GM21515 (cell line): ENCODE data around the gene AGL.
"Not testable (repeated sequence)": the region's sequence is repeated elsewhere in the genome, so short reads cannot be mapped to it uniquely, and the experiment has no call there.

Source experiments
- ATAC-seq: cut with Tn5 transposase; IDR thresholded peaks from one replicate; pipeline ENCODE4 v1.9.1; 2021; ENCODE audit not compliant: unreplicated experiment

The AGL gene

GRCh38 chr1:99850459-99851291, 514 bp downstream of the AGL start:
- peak; percentile 8 for ATAC-seq

- no peak for ATAC-seq
Measured at GRCh38 chr1:99851850-99852454, 1.8 kb downstream of the AGL start.

- ATAC-seq, result no peak
Measured at GRCh38 chr1:99852648-99853047, 2.5 kb downstream of the AGL start.

- ATAC-seq, result no peak
Measured at GRCh38 chr1:99855914-99856450, 5.8 kb downstream of the AGL start.

- ATAC-seq, result not testable (repeated sequence)
Measured at GRCh38 chr1:99857041-99857440, 6.9 kb downstream of the AGL start.

- no peak for ATAC-seq
Measured at GRCh38 chr1:99858286-99858685, 8.1 kb downstream of the AGL start.

GRCh38 chr1:99858881-99859280, 8.7 kb downstream of the AGL start:
- no peak for ATAC-seq

- ATAC-seq, result no peak
Measured at GRCh38 chr1:99860703-99861102, 10.5 kb downstream of the AGL start.

GRCh38 chr1:99867682-99868081, 17.5 kb downstream of the AGL start:
- ATAC-seq, result no peak

GRCh38 chr1:99869304-99869703, 19.1 kb downstream of the AGL start:
- no peak for ATAC-seq

- ATAC-seq, result no peak
Measured at GRCh38 chr1:99869723-99870122, 19.6 kb downstream of the AGL start.

GRCh38 chr1:99872063-99872462, 21.9 kb downstream of the AGL start:
- no peak for ATAC-seq

- no peak for ATAC-seq
Measured at GRCh38 chr1:99877568-99877967, 27.4 kb downstream of the AGL start.

GRCh38 chr1:99886179-99886578, 36.0 kb downstream of the AGL start:
- ATAC-seq, result no peak

- no peak for ATAC-seq
Measured at GRCh38 chr1:99886841-99887240, 36.7 kb downstream of the AGL start.

GRCh38 chr1:99887890-99888289, 37.7 kb downstream of the AGL start:
- ATAC-seq, result no peak

GRCh38 chr1:99891997-99892396, 41.8 kb downstream of the AGL start:
- ATAC-seq, result no peak

- not testable (repeated sequence) for ATAC-seq
Measured at GRCh38 chr1:99903278-99903677, 53.1 kb downstream of the AGL start.

GRCh38 chr1:99906535-99906934, 56.4 kb downstream of the AGL start:
- no peak for ATAC-seq

- no peak for ATAC-seq
Measured at GRCh38 chr1:99917214-99917613, 67.1 kb downstream of the AGL start.

GRCh38 chr1:99919220-99919619, 69.1 kb downstream of the AGL start:
- ATAC-seq, result no peak

GRCh38 chr1:99934801-99935200, 84.6 kb downstream of the AGL start:
- ATAC-seq, result no peak
